ENCODE results near the gene FASTK.
"Not testable (repeated sequence)": the region's sequence is repeated elsewhere in the genome, so short reads cannot be mapped to it uniquely, and the experiment has no call there.

FASTK gene

GRCh38 chr7:151047976-151048815 is 32.4 kb downstream of the FASTK start, which contains the start of gene ASIC3:
Gene ASIC3 (plus strand): TSS chr7:151048531. CDS start chr7:151048886, 355 bp downstream.
- no peak for TF ChIP-seq CTCF (IDR thresholded peaks at IDR 0.05; ENCODE audit: low read depth, low read length)
- H3K4me3 ChIP-seq (ENCODE audit: low read depth, low read length) = no peak within 1 kb of the TSS

GRCh38 chr7:151046603-151047573 is 33.7 kb downstream of the FASTK start:
- H3K4me3 ChIP-seq (ENCODE audit: low read depth, low read length) = no peak overlapping the region
- no peak for TF ChIP-seq CTCF (IDR thresholded peaks at IDR 0.05; ENCODE audit: low read depth, low read length)

- no peak for TF ChIP-seq CTCF (IDR thresholded peaks at IDR 0.05; ENCODE audit: low read depth, low read length)
- no peak overlapping the region for H3K4me3 ChIP-seq (ENCODE audit: low read depth, low read length)
Measured at GRCh38 chr7:151045967-151046366, 34.6 kb downstream of the FASTK start.

- TF ChIP-seq CTCF (IDR thresholded peaks at IDR 0.05; ENCODE audit: low read depth, low read length) = no peak
- H3K4me3 ChIP-seq (ENCODE audit: low read depth, low read length) = no peak overlapping the region
Measured at GRCh38 chr7:151045262-151045661, 35.3 kb downstream of the FASTK start.

GRCh38 chr7:151043959-151044358 is 36.6 kb downstream of the FASTK start:
- H3K4me3 ChIP-seq (ENCODE audit: low read depth, low read length) = no peak overlapping the region
- TF ChIP-seq CTCF (IDR thresholded peaks at IDR 0.05; ENCODE audit: low read depth, low read length) = no peak

GRCh38 chr7:151043449-151043848 is 37.2 kb downstream of the FASTK start:
- H3K4me3 ChIP-seq (ENCODE audit: low read depth, low read length) = not testable (repeated sequence)

GRCh38 chr7:151040616-151041375 is 39.8 kb downstream of the FASTK start:
- no peak overlapping the region for H3K4me3 ChIP-seq (ENCODE audit: low read depth, low read length)
- TF ChIP-seq CTCF (IDR thresholded peaks at IDR 0.05; ENCODE audit: low read depth, low read length) = no peak

Data from WI38 (cell line).